GM04504 (cell line): Measurements from ENCODE around the gene SAT1.

ENCODE experiments used
- DNase-seq: peaks from one replicate; pipeline ENCODE4 v3.0.0-alpha.2; 2012; ENCODE audit warnings: low read depth

The SAT1 gene

GRCh38 chrX:23776363-23776762 is 6.6 kb upstream of the SAT1 start:
- no peak for DNase-seq

GRCh38 chrX:23779025-23779424 is 3.9 kb upstream of the SAT1 start:
- DNase-seq = no peak

- DNase-seq = no peak
Measured at GRCh38 chrX:23782455-23782854, 518 bp upstream of the SAT1 start.

GRCh38 chrX:23783589-23784469 is 856 bp downstream of the SAT1 start:
- DNase-seq = no peak

GRCh38 chrX:23784470-23785331 is 1.7 kb downstream of the SAT1 start:
- DNase-seq = peak; percentile 43

GRCh38 chrX:23785580-23785979 is 2.6 kb downstream of the SAT1 start:
- no peak for DNase-seq

GRCh38 chrX:23786268-23786815 is 3.4 kb downstream of the SAT1 start:
- DNase-seq = no peak

GRCh38 chrX:23787745-23788118 is 4.8 kb downstream of the SAT1 start:
- DNase-seq = no peak

GRCh38 chrX:23788521-23788920 is 5.5 kb downstream of the SAT1 start:
- DNase-seq = no peak

- DNase-seq = no peak
Measured at GRCh38 chrX:23788946-23789345, 6.0 kb downstream of the SAT1 start.

GRCh38 chrX:23789386-23790154 is 6.6 kb downstream of the SAT1 start:
- DNase-seq = no peak

GRCh38 chrX:23790155-23790497 is 7.2 kb downstream of the SAT1 start:
- DNase-seq = no peak

- no peak for DNase-seq
Measured at GRCh38 chrX:23792861-23793553, 10.0 kb downstream of the SAT1 start.

GRCh38 chrX:23795221-23795620 is 12.2 kb downstream of the SAT1 start:
- DNase-seq = no peak

- DNase-seq = no peak
Measured at GRCh38 chrX:23797371-23798128, 14.6 kb downstream of the SAT1 start.

- no peak for DNase-seq
Measured at GRCh38 chrX:23799469-23800065, 16.6 kb downstream of the SAT1 start.

- DNase-seq = no peak
Measured at GRCh38 chrX:23802431-23802830, 19.5 kb downstream of the SAT1 start.

GRCh38 chrX:23803931-23804381 is 21.0 kb downstream of the SAT1 start:
- DNase-seq = no peak

GRCh38 chrX:23804578-23804977 is 21.6 kb downstream of the SAT1 start:
- no peak for DNase-seq

- no peak for DNase-seq
Measured at GRCh38 chrX:23805389-23805788, 22.4 kb downstream of the SAT1 start.
